ENCODE results near the gene HIVEP3. TPM values are rescaled to one million over a fixed set of nuclear protein-coding genes. Genes with fewer than 3 reads are reported as not detected.
A peak's percentile ranks its signal among the peaks of the same experiment; 100 is the strongest.

HIVEP3 gene
- total RNA-seq, 1 donor from 2014 or later: 8.9 TPM

DNA sequence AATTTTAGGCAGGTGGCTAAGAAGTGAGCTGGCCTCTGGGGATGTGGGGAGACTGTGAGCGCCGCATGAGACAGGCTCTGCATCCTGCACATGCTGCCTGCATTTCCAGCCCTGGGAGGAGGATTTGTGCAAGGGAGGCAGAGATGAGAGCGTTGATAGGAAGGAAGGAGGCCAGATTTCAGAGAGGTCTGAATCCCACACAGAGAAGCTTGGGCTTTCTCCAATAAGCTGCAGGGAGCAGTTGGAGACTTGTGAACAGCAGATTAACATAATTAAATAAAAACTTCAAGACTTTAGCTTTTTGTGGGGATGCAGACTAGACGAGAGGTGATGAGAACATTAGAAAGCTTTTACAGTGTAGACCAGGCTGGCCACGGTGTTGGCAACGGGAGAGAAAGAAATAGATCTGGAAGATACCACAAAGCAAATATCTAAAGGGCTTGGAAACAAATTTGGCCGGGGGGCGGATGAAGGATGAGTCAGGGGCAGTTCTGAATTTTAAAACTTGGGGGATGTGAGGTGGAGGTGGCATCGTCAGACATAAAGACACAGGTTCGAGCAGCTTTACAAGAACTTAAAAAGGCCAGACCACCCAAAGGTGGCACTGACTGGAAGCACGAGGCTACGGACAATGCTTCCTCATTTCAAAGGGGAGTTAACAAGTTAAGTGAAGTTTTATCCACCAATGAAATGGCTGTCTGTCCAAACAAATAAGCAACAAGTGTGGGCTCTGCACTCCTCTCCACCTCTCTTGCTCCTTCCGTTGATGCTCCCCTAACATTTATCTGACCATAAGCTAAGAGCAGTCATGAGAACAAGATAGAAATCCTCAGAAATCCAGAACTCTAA lies 57.0 kb downstream of the HIVEP3 start:
- H3K9me3 Mint-ChIP-seq (ENCODE audit: unreplicated experiment): no peaks in the 10 kb centered on the region
- H3K27ac ChIP-seq (ENCODE audit: low read depth, low read length): peak overlapping the region; percentile 96
- peak overlapping the region; percentile 67 for H3K4me3 Mint-ChIP-seq (ENCODE audit: unreplicated experiment)

DNA sequence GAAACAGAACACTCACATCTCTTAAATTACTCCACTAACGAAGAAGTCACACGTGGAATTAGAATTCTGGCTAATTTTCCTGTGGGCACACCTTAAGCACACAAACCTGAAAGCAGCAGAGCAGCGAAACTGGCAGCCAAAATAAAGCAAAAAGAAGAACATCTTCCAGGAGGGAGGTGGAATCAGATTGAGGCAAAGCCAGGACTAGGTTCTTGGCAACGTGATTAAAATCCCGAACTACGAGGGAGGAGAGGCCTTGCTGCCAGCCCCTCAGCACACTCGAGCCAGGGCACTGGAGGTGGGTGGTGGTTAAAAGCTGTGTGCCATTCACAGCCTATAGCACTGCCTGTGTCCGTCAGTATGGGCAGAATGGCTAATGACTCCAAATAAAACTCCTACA lies 58.0 kb downstream of the HIVEP3 start:
- Histone ChIP-seq H2AFZ (ENCODE audit: low read depth, low read length) (no peak overlapping the region), H3K36me3 (ENCODE audit: insufficient read depth, low read length) (no peaks in the 10 kb centered on the region), H3K27ac (ENCODE audit: low read depth, low read length) (peak overlapping the region; percentile 96), H3K4me1 (ENCODE audit: insufficient read depth, low read length) (peaks cover 61% of the 10 kb centered on the region), H4K20me1 (ENCODE audit: insufficient read depth, low read length) (no peaks in the 10 kb centered on the region), H3K27me3 (ENCODE audit: insufficient read depth, low read length) (no peaks in the 10 kb centered on the region), H3K4me2 (ENCODE audit: low read length) (no peak overlapping the region), H3K79me2 (ENCODE audit: insufficient read depth, low read length) (peaks cover 22% of the 10 kb centered on the region), H3K9me3 (ENCODE audit: insufficient read depth, low read depth, low read length) (no peaks in the 10 kb centered on the region), H3K4me3 (ENCODE audit: insufficient read depth, low read depth, low read length) (no peak overlapping the region), H3K9ac (ENCODE audit: low read length) (peak overlapping the region; percentile 83)
- Mint-ChIP-seq H3K4me3 (ENCODE audit: unreplicated experiment) (no peak overlapping the region), H3K4me1 (ENCODE audit: low read depth, unreplicated experiment) (peaks cover 60% of the 10 kb centered on the region), H3K36me3 (ENCODE audit: low read depth, unreplicated experiment) (no peaks in the 10 kb centered on the region), H3K9me3 (ENCODE audit: unreplicated experiment) (no peaks in the 10 kb centered on the region), H3K27me3 (ENCODE audit: low read depth, unreplicated experiment) (no peaks in the 10 kb centered on the region), H3K27ac (ENCODE audit: unreplicated experiment) (peak overlapping the region; percentile 36)
- TF ChIP-seq EZH2 (IDR thresholded peaks at IDR 0.05; ENCODE audit: insufficient read depth, low read length): no peak
- TF ChIP-seq, protein P1, sequence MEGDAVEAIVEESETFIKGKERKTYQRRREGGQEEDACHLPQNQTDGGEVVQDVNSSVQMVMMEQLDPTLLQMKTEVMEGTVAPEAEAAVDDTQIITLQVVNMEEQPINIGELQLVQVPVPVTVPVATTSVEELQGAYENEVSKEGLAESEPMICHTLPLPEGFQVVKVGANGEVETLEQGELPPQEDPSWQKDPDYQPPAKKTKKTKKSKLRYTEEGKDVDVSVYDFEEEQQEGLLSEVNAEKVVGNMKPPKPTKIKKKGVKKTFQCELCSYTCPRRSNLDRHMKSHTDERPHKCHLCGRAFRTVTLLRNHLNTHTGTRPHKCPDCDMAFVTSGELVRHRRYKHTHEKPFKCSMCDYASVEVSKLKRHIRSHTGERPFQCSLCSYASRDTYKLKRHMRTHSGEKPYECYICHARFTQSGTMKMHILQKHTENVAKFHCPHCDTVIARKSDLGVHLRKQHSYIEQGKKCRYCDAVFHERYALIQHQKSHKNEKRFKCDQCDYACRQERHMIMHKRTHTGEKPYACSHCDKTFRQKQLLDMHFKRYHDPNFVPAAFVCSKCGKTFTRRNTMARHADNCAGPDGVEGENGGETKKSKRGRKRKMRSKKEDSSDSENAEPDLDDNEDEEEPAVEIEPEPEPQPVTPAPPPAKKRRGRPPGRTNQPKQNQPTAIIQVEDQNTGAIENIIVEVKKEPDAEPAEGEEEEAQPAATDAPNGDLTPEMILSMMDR (IDR thresholded peaks at IDR 0.05; ENCODE audit: insufficient read depth, low read depth, low read length): no peak
- no peak for DNase-seq (ENCODE audit: low read depth)
- FAIRE-seq: no peak

More for the DNA sequence above, 57.0 kb downstream of the HIVEP3 start:
- peak; percentile 42 for DNase-seq (ENCODE audit: low read depth)
- Mint-ChIP-seq H3K4me1 (ENCODE audit: low read depth, unreplicated experiment) (peaks cover 61% of the 10 kb centered on the region), H3K27me3 (ENCODE audit: low read depth, unreplicated experiment) (no peaks in the 10 kb centered on the region), H3K36me3 (ENCODE audit: low read depth, unreplicated experiment) (peaks cover 2% of the 10 kb centered on the region), H3K27ac (ENCODE audit: unreplicated experiment) (peak overlapping the region; percentile 94)
- no peak overlapping the region for H2AFZ ChIP-seq (ENCODE audit: low read depth, low read length)
- no peaks in the 10 kb centered on the region for H3K36me3 ChIP-seq (ENCODE audit: insufficient read depth, low read length)
- H3K4me2 ChIP-seq (ENCODE audit: low read length): peak overlapping the region; percentile 81
- peaks cover 55% of the 10 kb centered on the region for H3K4me1 ChIP-seq (ENCODE audit: insufficient read depth, low read length)
- TF ChIP-seq EZH2 (IDR thresholded peaks at IDR 0.05; ENCODE audit: insufficient read depth, low read length): no peak
- TF ChIP-seq, protein P1 (IDR thresholded peaks at IDR 0.05; ENCODE audit: insufficient read depth, low read depth, low read length): no peak
- H3K27me3 ChIP-seq (ENCODE audit: insufficient read depth, low read length): no peaks in the 10 kb centered on the region
- H4K20me1 ChIP-seq (ENCODE audit: insufficient read depth, low read length): no peaks in the 10 kb centered on the region
- FAIRE-seq: no peak
- H3K4me3 ChIP-seq (ENCODE audit: insufficient read depth, low read depth, low read length): peak overlapping the region; percentile 34
- no peaks in the 10 kb centered on the region for H3K9me3 ChIP-seq (ENCODE audit: insufficient read depth, low read depth, low read length)
- H3K9ac ChIP-seq (ENCODE audit: low read length): peak overlapping the region; percentile 83
- H3K79me2 ChIP-seq (ENCODE audit: insufficient read depth, low read length): peaks cover 24% of the 10 kb centered on the region

DNA sequence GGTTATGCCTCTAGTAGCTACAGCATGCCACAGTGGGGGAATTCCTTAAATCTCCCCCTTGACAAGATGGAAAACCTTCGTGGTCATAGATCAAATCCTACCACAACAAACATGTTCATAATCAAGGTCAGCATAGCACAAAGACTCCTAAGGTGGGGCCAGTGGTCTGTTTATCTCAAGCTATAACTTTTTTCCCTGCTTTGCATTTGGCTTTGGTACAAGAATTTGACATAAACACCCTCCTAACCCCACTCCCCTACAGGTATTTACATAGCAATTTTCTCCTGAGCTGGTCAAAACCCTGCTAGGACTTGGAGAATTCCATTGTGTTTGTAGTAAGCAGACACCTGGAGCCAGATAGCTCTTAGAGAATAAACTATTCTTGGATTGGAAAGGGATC lies 58.5 kb downstream of the HIVEP3 start:
- H3K4me3 Mint-ChIP-seq (ENCODE audit: unreplicated experiment): no peak overlapping the region
- Histone ChIP-seq H2AFZ (ENCODE audit: low read depth, low read length) (no peak overlapping the region), H4K20me1 (ENCODE audit: insufficient read depth, low read length) (no peaks in the 10 kb centered on the region), H3K4me1 (ENCODE audit: insufficient read depth, low read length) (peaks cover 60% of the 10 kb centered on the region), H3K4me3 (ENCODE audit: insufficient read depth, low read depth, low read length) (no peak overlapping the region), H3K4me2 (ENCODE audit: low read length) (no peak overlapping the region), H3K9ac (ENCODE audit: low read length) (no peak overlapping the region), H3K9me3 (ENCODE audit: insufficient read depth, low read depth, low read length) (no peaks in the 10 kb centered on the region), H3K36me3 (ENCODE audit: insufficient read depth, low read length) (no peaks in the 10 kb centered on the region), H3K27ac (ENCODE audit: low read depth, low read length) (no peak overlapping the region), H3K27me3 (ENCODE audit: insufficient read depth, low read length) (no peaks in the 10 kb centered on the region), H3K79me2 (ENCODE audit: insufficient read depth, low read length) (peaks cover 23% of the 10 kb centered on the region)
- H3K4me1 Mint-ChIP-seq (ENCODE audit: low read depth, unreplicated experiment): peaks cover 62% of the 10 kb centered on the region
- FAIRE-seq: no peak
- H3K9me3 Mint-ChIP-seq (ENCODE audit: unreplicated experiment): no peaks in the 10 kb centered on the region
- no peak for DNase-seq (ENCODE audit: low read depth)
- H3K36me3 Mint-ChIP-seq (ENCODE audit: low read depth, unreplicated experiment): no peaks in the 10 kb centered on the region
- no peaks in the 10 kb centered on the region for H3K27me3 Mint-ChIP-seq (ENCODE audit: low read depth, unreplicated experiment)
- no peak for TF ChIP-seq EZH2 (IDR thresholded peaks at IDR 0.05; ENCODE audit: insufficient read depth, low read length)
- TF ChIP-seq, protein P1 (IDR thresholded peaks at IDR 0.05; ENCODE audit: insufficient read depth, low read depth, low read length): no peak
- H3K27ac Mint-ChIP-seq (ENCODE audit: unreplicated experiment): no peak overlapping the region

All from astrocyte (in vitro differentiated cells and primary cell).